ENCODE measurements around the gene POMT1.

POMT1 gene

GRCh38 chr9:131477816-131478419 is 24.8 kb upstream of the POMT1 start:
- no peak for DNase-seq

GRCh38 chr9:131478421-131478868 is 24.3 kb upstream of the POMT1 start:
- peak; percentile 8 for DNase-seq

GRCh38 chr9:131478911-131479310 is 23.8 kb upstream of the POMT1 start:
- no peak for DNase-seq

GRCh38 chr9:131480258-131480657 is 22.5 kb upstream of the POMT1 start:
- DNase-seq = no peak

GRCh38 chr9:131481441-131482342 is 21.0 kb upstream of the POMT1 start:
- no peak for DNase-seq

GRCh38 chr9:131482343-131483006 is 20.2 kb upstream of the POMT1 start:
- DNase-seq = no peak

- DNase-seq = no peak
Measured at GRCh38 chr9:131483319-131484050, 19.2 kb upstream of the POMT1 start.

- no peak for DNase-seq
Measured at GRCh38 chr9:131484051-131484445, 18.7 kb upstream of the POMT1 start.

- no peak for DNase-seq
Measured at GRCh38 chr9:131484560-131485185, 18.0 kb upstream of the POMT1 start.

- DNase-seq = no peak
Measured at GRCh38 chr9:131485206-131485605, 17.5 kb upstream of the POMT1 start.

GRCh38 chr9:131485728-131486422 is 16.8 kb upstream of the POMT1 start:
- no peak for DNase-seq

- no peak for DNase-seq
Measured at GRCh38 chr9:131487001-131487400, 15.7 kb upstream of the POMT1 start.

GRCh38 chr9:131487621-131488031 is 15.1 kb upstream of the POMT1 start:
- no peak for DNase-seq

GRCh38 chr9:131490514-131490913 is 12.2 kb upstream of the POMT1 start:
- DNase-seq = no peak

GRCh38 chr9:131491001-131491710 is 11.6 kb upstream of the POMT1 start:
- no peak for DNase-seq

GRCh38 chr9:131492070-131492469 is 10.6 kb upstream of the POMT1 start:
- DNase-seq = no peak

- DNase-seq = no peak
Measured at GRCh38 chr9:131494296-131494870, 8.3 kb upstream of the POMT1 start.

- no peak for DNase-seq
Measured at GRCh38 chr9:131495785-131496184, 6.9 kb upstream of the POMT1 start.

- no peak for DNase-seq
Measured at GRCh38 chr9:131496844-131497405, 5.8 kb upstream of the POMT1 start.

- no peak for DNase-seq
Measured at GRCh38 chr9:131499254-131499767, 3.4 kb upstream of the POMT1 start.

Measured in NCI-H2227 treated with DMSO at 0.1 percent for 48 hours (cell line).